Thyroid gland (tissue), 4 donors: ENCODE measurements around the gene NDE1. TPM values are rescaled to one million over a fixed set of nuclear protein-coding genes. Genes with fewer than 3 reads are reported as not detected.

Source experiments
- DNase-seq, 2 donors: peaks; one replicate each; pipeline ENCODE4 v3.0.0-alpha.2; 2019
- H3K27ac ChIP-seq, 3 donors: fragments of 200-600 bp; sonication (generic); 1 replicate in 2 of 3; 2 replicates in 1 of 3; pipeline ENCODE4 v1.5.1; 2016 to 2019; ENCODE audit warnings: mild to moderate bottlenecking in 1 of 3, moderate library complexity in 1 of 3
- H3K27me3 ChIP-seq: fragments of 200-600 bp; sonication (generic); one replicate; pipeline ENCODE4 v1.5.1; 2019
- H3K36me3 ChIP-seq, 2 donors: fragments of 200-600 bp; sonication (generic); one replicate each; pipeline ENCODE4 v1.5.1; 2016 to 2019
- H3K4me1 ChIP-seq, 2 donors: fragments of 200-600 bp; sonication (generic); one replicate each; pipeline ENCODE4 v1.5.1; 2017 to 2019
- H3K4me3 ChIP-seq, 3 donors: fragments of 200-600 bp; sonication (generic); replicated peaks in 1 of 3; 1 replicate in 2 of 3; 2 replicates in 1 of 3; pipeline ENCODE4 v1.5.1; 2016; ENCODE audit warnings: mild to moderate bottlenecking in 1 of 3
- H3K9me3 ChIP-seq: fragments of 200-600 bp; sonication (generic); one replicate; pipeline ENCODE4 v1.5.1; 2017
- CTCF ChIP-seq, 6 experiments: fragments of 200-600 bp in 3 of 6; fragments of 450-650 bp in 3 of 6; sonication (generic) in 3 of 6; IDR thresholded peaks; one replicate each; pipeline ENCODE4 v1.5.1; 2016 to 2019; ENCODE audit warnings: antibody characterized with exemption in 6 of 6, mild to moderate bottlenecking in 2 of 6, inconsistent platforms in 1 of 6, moderate library complexity in 1 of 6
- POLR2A ChIP-seq, 2 donors: fragments of 450-650 bp; IDR thresholded peaks; one replicate each; pipeline ENCODE4 v1.6.1; 2017; ENCODE audit warnings: antibody characterized with exemption in 2 of 2, mild to moderate bottlenecking in 2 of 2, moderate library complexity in 1 of 2
- WGBS, 2 donors: methylation state at CpG; one replicate each; pipeline ENCODE4 v1.1.5; 2017; 5-methylcytosine and 5-hydroxymethylcytosine counted together
- intact Hi-C: fragments of 100-400 bp; cut with DNase I; formaldehyde crosslinking; loops from one replicate; pipeline ENCODE4 v1.15.1; 2023
- total RNA-seq, 4 donors: library from RNA; depleted of rRNA; stranded (reverse); fragments of >200 nt; gene quantifications; one replicate each; pipeline ENCODE4 v1.2.3, GENCODE V29; 2016

NDE1 gene
- total RNA-seq, 4 donors from 2014 or later, result 7.7 to 21.3 (median 14.7) TPM

GRCh38 chr16:15609286-15609649 is 40.8 kb upstream of the NDE1 start:
- Histone ChIP-seq H3K4me3 (no peak overlapping the region), H3K27me3 (no peaks in the 10 kb centered on the region), H3K27ac (no peak overlapping the region), H3K4me1 (no peaks in the 10 kb centered on the region), H3K9me3 (no peaks in the 10 kb centered on the region), H3K36me3 (peaks cover 66% of the 10 kb centered on the region in 2 donors)
- 92 to 95% methylated on average over 6 of the region's 6 CpGs for WGBS, 2 donors
- no peak for TF ChIP-seq POLR2A (IDR thresholded peaks at IDR 0.05)
- TF ChIP-seq CTCF (IDR thresholded peaks at IDR 0.05), result no peak
- no peak for DNase-seq
- intact Hi-C loops, result no loop called here

GRCh38 chr16:15610369-15610871 is 39.6 kb upstream of the NDE1 start:
- no peak for TF ChIP-seq POLR2A (IDR thresholded peaks at IDR 0.05)
- no peak for TF ChIP-seq CTCF (IDR thresholded peaks at IDR 0.05)
- Histone ChIP-seq H3K9me3 (no peaks in the 10 kb centered on the region), H3K27ac (no peak overlapping the region), H3K4me1 (no peaks in the 10 kb centered on the region), H3K4me3 (no peak overlapping the region), H3K27me3 (no peaks in the 10 kb centered on the region), H3K36me3 (peaks cover 63 to 72% of the 10 kb centered on the region in 2 donors)
- WGBS, 2 donors, result 91 to 95% methylated on average over 10 of the region's 10 CpGs
- DNase-seq, result no peak
- intact Hi-C loops, result no loop called here

GRCh38 chr16:15611610-15612009 is 38.4 kb upstream of the NDE1 start:
- Histone ChIP-seq H3K4me3 (no peak overlapping the region), H3K4me1 (no peaks in the 10 kb centered on the region), H3K27me3 (no peaks in the 10 kb centered on the region), H3K9me3 (no peaks in the 10 kb centered on the region), H3K27ac (no peak overlapping the region), H3K36me3 (peaks cover 67 to 79% of the 10 kb centered on the region in 2 donors)
- no peak for TF ChIP-seq POLR2A (IDR thresholded peaks at IDR 0.05)
- TF ChIP-seq CTCF (IDR thresholded peaks at IDR 0.05), result no peak
- WGBS, 2 donors, result 92 to 96% methylated on average over 7 of the region's 7 CpGs
- intact Hi-C loops, result no loop called here
- no peak for DNase-seq

- no peaks in the 10 kb centered on the region for H3K4me1 ChIP-seq
- intact Hi-C loops, result no loop called here
- H3K36me3 ChIP-seq, result peaks cover 70 to 81% of the 10 kb centered on the region in 2 donors
- no peaks in the 10 kb centered on the region for H3K27me3 ChIP-seq
- DNase-seq, result no peak
- no peak overlapping the region for H3K4me3 ChIP-seq
- no peak for TF ChIP-seq CTCF (IDR thresholded peaks at IDR 0.05)
- no peak for TF ChIP-seq POLR2A (IDR thresholded peaks at IDR 0.05)
- H3K27ac ChIP-seq, result no peak overlapping the region
- H3K9me3 ChIP-seq, result no peaks in the 10 kb centered on the region
- WGBS, 2 donors, result 90 to 91% methylated on average over 4 of the region's 4 CpGs
Measured at GRCh38 chr16:15613676-15614075, 36.4 kb upstream of the NDE1 start.

- no peak for TF ChIP-seq CTCF (IDR thresholded peaks at IDR 0.05)
- TF ChIP-seq POLR2A (IDR thresholded peaks at IDR 0.05), result no peak
- Histone ChIP-seq H3K27me3 (no peaks in the 10 kb centered on the region), H3K9me3 (no peaks in the 10 kb centered on the region), H3K4me3 (no peak overlapping the region), H3K27ac (no peak overlapping the region), H3K36me3 (peaks cover 68 to 81% of the 10 kb centered on the region in 2 donors), H3K4me1 (no peaks in the 10 kb centered on the region)
- intact Hi-C loops, result no loop called here
- DNase-seq, result no peak
- 92 to 98% methylated on average over 4 of the region's 4 CpGs for WGBS, 2 donors
Measured at GRCh38 chr16:15616012-15616411, 34.0 kb upstream of the NDE1 start.
